Measurements from ENCODE around the gene ANKRD35.

ANKRD35 gene

DNA sequence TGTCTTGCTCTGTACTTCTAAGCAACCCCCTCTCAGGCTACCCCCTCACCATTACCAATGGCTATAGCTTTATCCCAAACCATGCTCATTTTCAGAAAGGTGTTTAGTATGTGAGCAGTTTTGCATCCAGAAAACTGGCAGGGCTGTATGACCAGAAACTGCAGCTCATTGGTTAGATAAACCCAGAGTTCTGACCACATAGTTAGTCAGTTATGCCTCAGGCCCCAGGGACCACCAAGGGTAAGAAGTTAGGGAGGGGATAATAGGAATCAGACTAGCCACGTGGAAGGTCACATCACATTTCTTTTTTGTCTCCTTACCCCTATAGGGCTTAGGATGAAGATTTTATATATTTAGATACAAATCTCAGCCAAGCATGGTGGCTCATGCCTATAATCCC, 23.0 kb upstream of the ANKRD35 start:
- Mint-ChIP-seq H3K9me3 (no peaks in the 10 kb centered on the region), H3K27me3 (ENCODE audit: low read depth) (no peaks in the 10 kb centered on the region), H3K4me1 (peaks cover 6% of the 10 kb centered on the region), H3K27ac (no peak overlapping the region), H3K4me3 (no peak overlapping the region), H3K36me3 (ENCODE audit: low read depth) (peaks cover 24% of the 10 kb centered on the region)
- TF ChIP-seq, protein P1, sequence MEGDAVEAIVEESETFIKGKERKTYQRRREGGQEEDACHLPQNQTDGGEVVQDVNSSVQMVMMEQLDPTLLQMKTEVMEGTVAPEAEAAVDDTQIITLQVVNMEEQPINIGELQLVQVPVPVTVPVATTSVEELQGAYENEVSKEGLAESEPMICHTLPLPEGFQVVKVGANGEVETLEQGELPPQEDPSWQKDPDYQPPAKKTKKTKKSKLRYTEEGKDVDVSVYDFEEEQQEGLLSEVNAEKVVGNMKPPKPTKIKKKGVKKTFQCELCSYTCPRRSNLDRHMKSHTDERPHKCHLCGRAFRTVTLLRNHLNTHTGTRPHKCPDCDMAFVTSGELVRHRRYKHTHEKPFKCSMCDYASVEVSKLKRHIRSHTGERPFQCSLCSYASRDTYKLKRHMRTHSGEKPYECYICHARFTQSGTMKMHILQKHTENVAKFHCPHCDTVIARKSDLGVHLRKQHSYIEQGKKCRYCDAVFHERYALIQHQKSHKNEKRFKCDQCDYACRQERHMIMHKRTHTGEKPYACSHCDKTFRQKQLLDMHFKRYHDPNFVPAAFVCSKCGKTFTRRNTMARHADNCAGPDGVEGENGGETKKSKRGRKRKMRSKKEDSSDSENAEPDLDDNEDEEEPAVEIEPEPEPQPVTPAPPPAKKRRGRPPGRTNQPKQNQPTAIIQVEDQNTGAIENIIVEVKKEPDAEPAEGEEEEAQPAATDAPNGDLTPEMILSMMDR (IDR thresholded peaks at IDR 0.05; ENCODE audit: unreplicated experiment in 3 of 3): no peak

DNA sequence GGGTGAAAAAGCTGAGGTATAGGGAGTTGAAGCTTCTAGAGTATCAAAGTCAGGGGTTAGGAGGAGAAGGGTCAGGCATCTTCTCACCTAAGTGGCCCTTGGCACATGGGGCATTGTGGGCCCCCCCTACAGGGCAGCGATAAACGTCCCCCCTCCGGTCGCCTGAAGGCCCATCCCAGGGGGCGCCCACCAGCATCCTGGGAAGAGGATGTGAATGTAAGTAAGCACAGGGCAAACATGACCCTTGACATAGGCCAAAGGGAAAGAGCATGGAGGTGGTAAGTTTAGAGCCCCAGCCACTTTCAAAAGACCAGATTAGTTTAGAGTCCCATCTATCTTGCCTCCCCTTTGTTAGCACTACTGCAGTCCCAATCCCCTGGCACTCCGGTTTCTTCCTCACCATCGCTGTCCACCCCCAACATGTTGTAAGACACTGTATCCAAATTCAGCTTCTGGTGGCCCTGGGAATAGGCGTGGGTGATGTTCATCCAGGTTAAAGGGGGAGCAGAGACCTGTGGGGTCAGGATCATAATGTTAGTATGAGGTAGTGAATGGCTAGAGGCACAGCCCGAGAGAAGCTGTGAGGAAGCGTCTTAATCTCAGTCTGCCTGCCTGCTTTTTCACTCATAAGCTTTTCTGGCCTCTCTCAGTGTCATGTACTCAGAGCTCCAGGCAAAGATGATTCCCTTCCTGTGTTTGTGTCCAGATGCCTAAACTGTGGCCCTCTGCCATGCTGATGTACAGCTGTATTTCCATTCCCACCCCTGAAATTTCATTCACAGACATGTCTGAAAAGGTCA, 21.5 kb upstream of the ANKRD35 start:
- TF ChIP-seq, protein P1 (IDR thresholded peaks at IDR 0.05; ENCODE audit: unreplicated experiment in 3 of 3): no peak
- Mint-ChIP-seq H3K9me3 (no peaks in the 10 kb centered on the region), H3K4me1 (peaks cover 6% of the 10 kb centered on the region), H3K27me3 (ENCODE audit: low read depth) (no peaks in the 10 kb centered on the region), H3K4me3 (no peak overlapping the region), H3K27ac (no peak overlapping the region), H3K36me3 (ENCODE audit: low read depth) (peaks cover 16% of the 10 kb centered on the region)

DNA sequence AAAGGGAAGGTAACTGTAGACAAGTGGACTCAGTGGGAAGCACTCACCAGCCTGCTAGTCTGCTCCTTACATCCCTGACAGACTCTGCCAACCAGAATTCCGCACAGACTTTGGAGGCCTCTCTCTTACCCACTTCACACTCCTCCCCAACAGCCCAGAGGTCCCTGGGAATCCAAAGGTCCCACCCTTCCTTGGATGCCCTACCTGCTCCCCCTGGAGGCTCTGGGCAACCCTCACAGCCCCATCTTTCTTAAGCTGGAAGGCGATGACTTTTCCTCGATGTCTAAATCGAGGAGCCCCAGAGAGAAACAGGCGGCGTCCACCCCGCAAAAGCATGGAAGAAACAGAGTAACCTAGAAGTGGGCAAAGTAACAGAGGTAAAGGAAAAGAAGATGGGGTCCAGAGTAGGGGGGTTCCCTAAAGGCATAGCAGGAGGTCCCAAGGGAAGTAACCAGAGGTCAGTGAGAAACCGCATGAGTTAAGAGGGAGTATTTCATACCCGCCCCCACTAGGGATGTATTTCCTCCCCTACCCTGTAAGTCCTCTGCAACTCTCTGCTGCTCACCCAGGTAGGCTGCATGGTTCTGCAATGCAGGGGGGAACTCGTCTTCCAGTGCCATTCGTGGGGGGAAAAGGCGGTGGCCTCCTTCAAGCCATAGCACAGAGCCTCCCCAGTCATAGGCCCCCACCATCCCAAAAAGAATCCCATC, 15.8 kb upstream of the ANKRD35 start:
- Mint-ChIP-seq H3K27ac (no peak overlapping the region), H3K27me3 (ENCODE audit: low read depth) (no peaks in the 10 kb centered on the region), H3K36me3 (ENCODE audit: low read depth) (no peaks in the 10 kb centered on the region), H3K9me3 (no peaks in the 10 kb centered on the region), H3K4me1 (no peaks in the 10 kb centered on the region), H3K4me3 (no peak overlapping the region)
- TF ChIP-seq, protein P1 (IDR thresholded peaks at IDR 0.05; ENCODE audit: unreplicated experiment in 3 of 3): no peak

- Mint-ChIP-seq H3K4me1 (peaks cover under 1% of the 10 kb centered on the region), H3K36me3 (ENCODE audit: low read depth) (no peaks in the 10 kb centered on the region), H3K4me3 (no peak overlapping the region), H3K27me3 (ENCODE audit: low read depth) (no peaks in the 10 kb centered on the region), H3K27ac (no peak overlapping the region), H3K9me3 (no peaks in the 10 kb centered on the region)
- TF ChIP-seq, protein P1 (IDR thresholded peaks at IDR 0.05; ENCODE audit: unreplicated experiment in 3 of 3): no peak
Measured at GRCh38 chr1:145898756-145899155, 13.1 kb upstream of the ANKRD35 start.

DNA sequence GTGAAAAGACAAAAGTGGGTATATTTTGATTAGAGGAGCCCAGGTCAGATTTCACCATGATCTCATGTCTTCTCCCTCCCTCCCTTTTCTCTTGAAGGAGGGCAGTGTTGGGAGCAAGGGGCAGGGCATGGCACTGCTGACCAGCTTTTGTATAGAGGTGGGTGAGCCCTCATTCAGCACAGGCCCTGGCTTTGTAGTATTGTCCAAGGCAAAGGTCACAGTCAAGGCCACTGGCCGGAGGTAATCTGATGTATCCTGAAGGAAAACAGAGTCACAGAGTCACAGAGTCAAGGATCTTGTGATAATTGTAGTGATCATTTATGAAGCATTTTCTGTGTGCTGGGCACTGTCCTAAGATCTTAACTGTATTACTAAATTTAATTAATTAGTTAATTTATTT, 12.3 kb upstream of the ANKRD35 start:
- Mint-ChIP-seq H3K4me1 (peaks cover 9% of the 10 kb centered on the region), H3K4me3 (no peak overlapping the region), H3K27me3 (ENCODE audit: low read depth) (no peaks in the 10 kb centered on the region), H3K36me3 (ENCODE audit: low read depth) (no peaks in the 10 kb centered on the region), H3K9me3 (no peaks in the 10 kb centered on the region), H3K27ac (no peak overlapping the region)
- TF ChIP-seq, protein P1 (IDR thresholded peaks at IDR 0.05; ENCODE audit: unreplicated experiment in 3 of 3): no peak
